PFSK-1 (cell line): ENCODE measurements around the gene PRXL2B.

Experiments used
- FOXP2 ChIP-seq: optimal IDR thresholded peaks from 2 replicates; pipeline ENCODE3; 2011; ENCODE audit warnings: borderline replicate concordance, control low read depth, inconsistent platforms; ENCODE audit not compliant: insufficient read depth; ENCODE audit errors: extremely low read length, extremely low read depth
- POLR2AphosphoS5 ChIP-seq: IDR thresholded peaks from 2 replicates; pipeline ENCODE4 v1.6.1; 2012; ENCODE audit warnings: low read depth, mild to moderate bottlenecking, control low read depth, low read length, moderate library complexity
- SIN3A ChIP-seq: IDR thresholded peaks from 2 replicates; pipeline ENCODE4 v1.6.1; 2012; ENCODE audit warnings: mild to moderate bottlenecking, low read length, moderate library complexity, borderline replicate concordance; ENCODE audit not compliant: insufficient read depth
- TAF1 ChIP-seq: IDR thresholded peaks from 2 replicates; pipeline ENCODE4 v1.6.1; 2012; ENCODE audit warnings: low read length, control low read depth, borderline replicate concordance; ENCODE audit not compliant: insufficient read depth
- TF ChIP-seq, protein P1 (sequence below), 2 experiments: IDR thresholded peaks; 2 replicates each; pipeline versions ENCODE4 v1.6.1 to v1.8.0; 2011 to 2012; ENCODE audit warnings: low read depth in 2 of 2, low read length in 2 of 2, control low read depth in 1 of 2, inconsistent platforms in 1 of 2, mild to moderate bottlenecking in 1 of 2, moderate library complexity in 1 of 2; ENCODE audit not compliant: insufficient read depth in 1 of 2

DNA sequence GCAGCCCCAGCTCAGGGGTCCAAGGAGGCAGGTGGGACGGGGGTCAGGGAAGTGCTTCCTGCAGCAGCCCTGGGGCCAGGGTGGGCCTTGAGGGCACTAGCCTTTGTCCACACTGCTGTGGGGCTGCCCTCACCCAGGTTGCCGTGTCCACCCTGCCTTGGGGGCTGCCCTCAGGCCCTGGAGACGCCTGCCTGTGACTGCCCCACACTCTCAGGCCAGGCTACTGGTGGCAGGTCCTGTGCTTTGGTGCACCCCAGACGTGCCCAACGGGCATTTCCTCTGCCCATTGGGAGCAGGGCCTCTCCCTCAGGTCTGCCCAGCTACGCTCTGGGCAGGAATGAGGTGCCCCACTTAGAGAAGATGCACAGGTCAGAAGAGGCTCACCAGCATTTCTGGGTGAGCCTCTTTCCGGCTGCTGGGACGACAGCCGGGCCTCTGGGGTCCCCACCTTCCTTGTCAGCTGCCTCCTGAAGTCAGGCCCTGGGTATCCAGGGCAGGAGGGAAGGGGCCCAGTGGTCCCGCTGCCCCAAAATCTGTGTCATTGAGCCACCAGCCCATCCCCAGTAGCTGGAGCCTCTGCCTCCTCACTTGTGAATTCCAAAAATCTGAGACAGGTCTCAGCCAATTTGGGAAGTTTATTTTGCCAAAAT is 48.9 kb downstream of the PRXL2B start:
- TF ChIP-seq SIN3A (no peak), POLR2AphosphoS5 (no peak), TAF1 (no peak), FOXP2 (no peak)
- TF ChIP-seq, protein P1, sequence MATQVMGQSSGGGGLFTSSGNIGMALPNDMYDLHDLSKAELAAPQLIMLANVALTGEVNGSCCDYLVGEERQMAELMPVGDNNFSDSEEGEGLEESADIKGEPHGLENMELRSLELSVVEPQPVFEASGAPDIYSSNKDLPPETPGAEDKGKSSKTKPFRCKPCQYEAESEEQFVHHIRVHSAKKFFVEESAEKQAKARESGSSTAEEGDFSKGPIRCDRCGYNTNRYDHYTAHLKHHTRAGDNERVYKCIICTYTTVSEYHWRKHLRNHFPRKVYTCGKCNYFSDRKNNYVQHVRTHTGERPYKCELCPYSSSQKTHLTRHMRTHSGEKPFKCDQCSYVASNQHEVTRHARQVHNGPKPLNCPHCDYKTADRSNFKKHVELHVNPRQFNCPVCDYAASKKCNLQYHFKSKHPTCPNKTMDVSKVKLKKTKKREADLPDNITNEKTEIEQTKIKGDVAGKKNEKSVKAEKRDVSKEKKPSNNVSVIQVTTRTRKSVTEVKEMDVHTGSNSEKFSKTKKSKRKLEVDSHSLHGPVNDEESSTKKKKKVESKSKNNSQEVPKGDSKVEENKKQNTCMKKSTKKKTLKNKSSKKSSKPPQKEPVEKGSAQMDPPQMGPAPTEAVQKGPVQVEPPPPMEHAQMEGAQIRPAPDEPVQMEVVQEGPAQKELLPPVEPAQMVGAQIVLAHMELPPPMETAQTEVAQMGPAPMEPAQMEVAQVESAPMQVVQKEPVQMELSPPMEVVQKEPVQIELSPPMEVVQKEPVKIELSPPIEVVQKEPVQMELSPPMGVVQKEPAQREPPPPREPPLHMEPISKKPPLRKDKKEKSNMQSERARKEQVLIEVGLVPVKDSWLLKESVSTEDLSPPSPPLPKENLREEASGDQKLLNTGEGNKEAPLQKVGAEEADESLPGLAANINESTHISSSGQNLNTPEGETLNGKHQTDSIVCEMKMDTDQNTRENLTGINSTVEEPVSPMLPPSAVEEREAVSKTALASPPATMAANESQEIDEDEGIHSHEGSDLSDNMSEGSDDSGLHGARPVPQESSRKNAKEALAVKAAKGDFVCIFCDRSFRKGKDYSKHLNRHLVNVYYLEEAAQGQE (IDR thresholded peaks at IDR 0.05; ENCODE audit: insufficient read depth in 1 of 2, low read depth in 2 of 2, low read length in 2 of 2) = no peak
